Vagina (tissue), 2 donors: Measurements from ENCODE around the gene MBTPS1. TPM values are rescaled to one million over a fixed set of nuclear protein-coding genes. Genes with fewer than 3 reads are reported as not detected.

Experiments used
- DNase-seq, 2 donors: peaks; one replicate each; pipeline ENCODE4 v3.0.0-alpha.2; 2017; ENCODE audit errors: extremely low spot score in 2 of 2
- H3K27ac ChIP-seq: fragments of 200-600 bp; sonication (generic); one replicate; pipeline ENCODE4 v1.5.1; 2019
- H3K27me3 ChIP-seq: fragments of 200-600 bp; sonication (generic); one replicate; pipeline ENCODE4 v1.5.1; 2019
- H3K36me3 ChIP-seq, 2 donors: fragments of 200-600 bp; sonication (generic); one replicate each; pipeline ENCODE4 v1.5.1; 2017 to 2019
- H3K4me1 ChIP-seq: fragments of 200-600 bp; sonication (generic); one replicate; pipeline ENCODE4 v1.5.1; 2019
- H3K4me3 ChIP-seq, 2 donors: fragments of 200-600 bp; sonication (generic); 1 replicate in 1 of 2; 2 replicates in 1 of 2; pipeline ENCODE4 v1.5.1; 2016 to 2019
- H3K9me3 ChIP-seq: fragments of 200-600 bp; sonication (generic); one replicate; pipeline ENCODE4 v1.5.1; 2019
- POLR2A ChIP-seq, 2 donors: fragments of 450-650 bp; IDR thresholded peaks; one replicate each; pipeline ENCODE4 v1.6.1; 2017; ENCODE audit warnings: antibody characterized with exemption in 2 of 2, mild to moderate bottlenecking in 2 of 2, moderate library complexity in 2 of 2
- POLR2AphosphoS5 ChIP-seq, 2 donors: sonication (generic); formaldehyde crosslinking; IDR thresholded peaks; one replicate each; pipeline ENCODE4 v1.9.0; 2017; ENCODE audit warnings: antibody characterized with exemption in 2 of 2, mild to moderate bottlenecking in 2 of 2, low read depth in 1 of 2; ENCODE audit not compliant: insufficient read depth in 1 of 2
- intact Hi-C: fragments of 100-400 bp; cut with DNase I; formaldehyde crosslinking; loops from one replicate; pipeline ENCODE4 v1.15.1; 2023
- total RNA-seq: library from RNA; depleted of rRNA; stranded (reverse); fragments of >200 nt; gene quantifications from one replicate; pipeline ENCODE4 v1.2.3, GENCODE V29; 2016
- TF ChIP-seq, protein P1 (sequence below), 3 experiments: fragments of 450-650 bp in 2 of 3; fragments of 200-600 bp in 1 of 3; sonication (generic) in 1 of 3; IDR thresholded peaks; one replicate each; pipeline ENCODE4 v1.5.1; 2017 to 2019; ENCODE audit warnings: antibody characterized with exemption in 3 of 3, mild to moderate bottlenecking in 2 of 3, moderate library complexity in 2 of 3

Gene MBTPS1
- total RNA-seq, 1 donor from 2014 or later: 71.0 TPM

DNA sequence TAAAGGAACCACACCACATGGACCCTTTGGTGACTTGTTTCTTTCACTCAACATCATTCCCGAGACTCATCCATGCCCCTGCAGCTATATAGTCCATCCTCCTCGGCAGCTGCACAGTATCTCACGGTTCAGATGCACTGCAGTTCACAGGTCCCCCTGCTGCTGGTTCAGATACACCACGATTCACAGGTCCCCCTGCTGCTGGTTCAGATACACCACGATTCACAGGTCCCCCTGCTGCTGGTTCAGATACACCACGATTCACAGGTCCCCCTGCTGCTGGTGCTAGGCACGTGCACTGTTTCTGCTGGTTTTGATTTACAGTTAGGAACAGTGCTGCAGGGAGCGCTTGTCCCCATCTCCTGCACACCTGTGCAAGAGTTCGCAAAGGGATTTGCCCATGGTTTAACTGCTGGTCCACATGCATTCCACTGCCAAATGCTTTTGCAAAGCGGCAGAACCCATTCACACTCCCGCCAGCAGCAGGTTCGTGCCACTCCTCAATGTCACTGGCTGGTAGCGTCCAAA lies 24.5 kb upstream of the MBTPS1 start:
- intact Hi-C loops: no loop called here
- H3K4me1 ChIP-seq: peaks cover 25% of the 10 kb centered on the region
- H3K4me3 ChIP-seq: no peak overlapping the region
- H3K9me3 ChIP-seq: no peaks in the 10 kb centered on the region
- no peaks in the 10 kb centered on the region for H3K36me3 ChIP-seq
- TF ChIP-seq, protein P1, sequence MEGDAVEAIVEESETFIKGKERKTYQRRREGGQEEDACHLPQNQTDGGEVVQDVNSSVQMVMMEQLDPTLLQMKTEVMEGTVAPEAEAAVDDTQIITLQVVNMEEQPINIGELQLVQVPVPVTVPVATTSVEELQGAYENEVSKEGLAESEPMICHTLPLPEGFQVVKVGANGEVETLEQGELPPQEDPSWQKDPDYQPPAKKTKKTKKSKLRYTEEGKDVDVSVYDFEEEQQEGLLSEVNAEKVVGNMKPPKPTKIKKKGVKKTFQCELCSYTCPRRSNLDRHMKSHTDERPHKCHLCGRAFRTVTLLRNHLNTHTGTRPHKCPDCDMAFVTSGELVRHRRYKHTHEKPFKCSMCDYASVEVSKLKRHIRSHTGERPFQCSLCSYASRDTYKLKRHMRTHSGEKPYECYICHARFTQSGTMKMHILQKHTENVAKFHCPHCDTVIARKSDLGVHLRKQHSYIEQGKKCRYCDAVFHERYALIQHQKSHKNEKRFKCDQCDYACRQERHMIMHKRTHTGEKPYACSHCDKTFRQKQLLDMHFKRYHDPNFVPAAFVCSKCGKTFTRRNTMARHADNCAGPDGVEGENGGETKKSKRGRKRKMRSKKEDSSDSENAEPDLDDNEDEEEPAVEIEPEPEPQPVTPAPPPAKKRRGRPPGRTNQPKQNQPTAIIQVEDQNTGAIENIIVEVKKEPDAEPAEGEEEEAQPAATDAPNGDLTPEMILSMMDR (IDR thresholded peaks at IDR 0.05): no peak
- no peak for TF ChIP-seq POLR2A (IDR thresholded peaks at IDR 0.05)
- no peak for TF ChIP-seq POLR2AphosphoS5 (IDR thresholded peaks at IDR 0.05; ENCODE audit: insufficient read depth in 1 of 2, low read depth in 1 of 2)
- H3K27ac ChIP-seq: no peak overlapping the region
- no peaks in the 10 kb centered on the region for H3K27me3 ChIP-seq
- no peak for DNase-seq

DNA sequence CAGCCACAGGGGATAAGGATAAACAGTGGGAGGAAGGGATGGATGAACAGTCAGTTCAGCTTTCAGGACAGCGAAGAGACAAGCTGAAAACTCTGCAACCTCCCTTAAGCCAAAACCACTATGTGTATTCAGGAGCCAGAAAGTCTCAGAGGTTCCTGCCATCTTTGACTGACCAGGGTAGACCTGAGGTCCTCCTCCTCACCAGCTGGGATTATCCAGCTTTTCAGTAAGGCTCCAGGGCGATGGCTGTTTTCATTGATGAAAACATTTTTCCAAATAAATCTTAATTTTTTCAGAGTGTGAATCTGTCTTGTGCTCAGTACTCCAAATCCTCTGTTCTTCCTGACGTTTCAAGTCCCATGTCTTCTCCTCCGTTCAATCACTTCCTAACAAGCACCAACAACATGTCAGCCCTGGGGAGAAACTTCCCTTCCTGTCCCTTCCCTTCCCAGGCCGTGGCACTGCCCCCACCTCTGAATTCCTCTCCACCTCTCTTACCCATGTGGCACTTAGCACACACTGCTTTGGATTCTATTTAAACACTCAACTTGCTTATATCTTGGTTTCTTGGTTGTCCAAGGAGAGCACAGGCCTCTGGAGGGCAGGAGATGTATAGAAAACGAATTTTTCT lies 23.0 kb upstream of the MBTPS1 start:
- TF ChIP-seq, protein P1 (IDR thresholded peaks at IDR 0.05): no peak
- TF ChIP-seq POLR2AphosphoS5 (IDR thresholded peaks at IDR 0.05; ENCODE audit: insufficient read depth in 1 of 2, low read depth in 1 of 2): no peak
- TF ChIP-seq POLR2A (IDR thresholded peaks at IDR 0.05): no peak
- no peak for DNase-seq
- H3K27ac ChIP-seq: no peak overlapping the region
- H3K36me3 ChIP-seq: no peaks in the 10 kb centered on the region
- no peak overlapping the region for H3K4me3 ChIP-seq
- H3K27me3 ChIP-seq: no peaks in the 10 kb centered on the region
- peaks cover 25% of the 10 kb centered on the region for H3K4me1 ChIP-seq
- intact Hi-C loops: no loop called here
- H3K9me3 ChIP-seq: no peaks in the 10 kb centered on the region

DNA sequence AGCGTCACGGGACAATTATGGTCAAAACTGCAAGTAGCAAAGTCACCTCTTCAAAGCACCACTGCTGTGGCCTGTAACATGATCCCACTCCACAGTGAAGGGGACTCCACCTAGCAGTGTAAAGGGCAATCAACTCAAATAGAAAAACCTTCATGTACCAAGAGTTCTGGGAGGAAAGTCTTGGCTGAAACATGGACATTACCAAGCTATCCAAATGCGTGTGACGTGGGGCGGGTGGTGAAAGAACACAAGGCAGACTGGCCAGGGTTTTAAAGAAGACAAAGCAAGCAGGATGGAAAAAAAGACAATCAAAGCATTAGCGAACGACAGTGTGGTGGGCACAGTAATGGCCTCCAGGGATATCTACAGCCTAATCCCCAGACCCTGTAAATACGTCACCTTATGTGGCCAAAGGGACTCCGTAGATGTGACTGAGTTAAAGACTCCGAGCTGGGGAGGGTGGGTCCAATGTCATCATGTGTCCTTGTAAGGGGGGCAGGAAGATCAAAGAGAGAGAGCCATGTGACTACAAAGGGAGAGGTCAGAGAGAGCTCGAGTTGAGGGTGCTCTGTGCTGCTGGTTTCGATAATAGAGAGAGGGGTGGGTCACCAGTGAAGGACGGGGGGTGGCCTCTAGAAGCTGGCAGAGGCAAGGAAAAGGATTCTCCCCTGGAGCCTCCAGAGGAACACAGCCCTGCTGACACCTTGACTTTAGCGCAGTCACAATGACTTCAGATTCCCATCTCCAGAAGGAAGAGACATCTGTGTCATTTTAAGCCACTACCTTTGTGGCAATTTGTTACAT lies 22.3 kb upstream of the MBTPS1 start:
- Histone ChIP-seq H3K4me1 (peaks cover 20% of the 10 kb centered on the region), H3K4me3 (no peak overlapping the region), H3K9me3 (no peaks in the 10 kb centered on the region), H3K27me3 (no peaks in the 10 kb centered on the region), H3K36me3 (no peaks in the 10 kb centered on the region), H3K27ac (no peak overlapping the region)
- intact Hi-C loops: no loop called here
- DNase-seq: no peak
- TF ChIP-seq POLR2AphosphoS5 (IDR thresholded peaks at IDR 0.05; ENCODE audit: insufficient read depth in 1 of 2, low read depth in 1 of 2) (no peak), POLR2A (IDR thresholded peaks at IDR 0.05) (no peak)
- TF ChIP-seq, protein P1 (IDR thresholded peaks at IDR 0.05): no peak

DNA sequence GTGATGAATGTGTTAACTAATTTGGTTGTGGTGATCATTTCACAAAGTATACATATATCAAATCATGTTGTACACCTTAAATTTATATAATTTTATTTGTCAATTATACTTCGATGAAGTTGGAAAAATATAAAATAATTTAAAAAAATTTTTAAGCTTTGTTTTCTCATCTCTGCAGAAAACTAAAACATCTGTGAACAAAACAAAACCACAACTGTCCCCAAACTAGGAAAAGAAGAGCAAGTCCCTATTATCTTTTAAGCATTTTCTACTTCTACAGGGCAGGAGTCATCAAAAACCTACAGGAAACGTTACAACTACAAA lies 21.7 kb upstream of the MBTPS1 start:
- no peaks in the 10 kb centered on the region for H3K27me3 ChIP-seq
- no peak overlapping the region for H3K4me3 ChIP-seq
- peaks cover 14% of the 10 kb centered on the region for H3K4me1 ChIP-seq
- intact Hi-C loops: no loop called here
- H3K27ac ChIP-seq: no peak overlapping the region
- H3K9me3 ChIP-seq: no peaks in the 10 kb centered on the region
- TF ChIP-seq, protein P1 (IDR thresholded peaks at IDR 0.05): no peak
- TF ChIP-seq POLR2A (IDR thresholded peaks at IDR 0.05): no peak
- no peak for TF ChIP-seq POLR2AphosphoS5 (IDR thresholded peaks at IDR 0.05; ENCODE audit: insufficient read depth in 1 of 2, low read depth in 1 of 2)
- DNase-seq: no peak
- no peaks in the 10 kb centered on the region for H3K36me3 ChIP-seq
